Measurements from ENCODE around the gene PRKCI. TPM values are rescaled to one million over a fixed set of nuclear protein-coding genes. Genes with fewer than 3 reads are reported as not detected.

The PRKCI gene
- total RNA-seq, 1 experiment from 2014 or later = 25.2 TPM

GRCh38 chr3:170180908-170181885 is 41.0 kb upstream of the PRKCI start, which contains the start of gene PHC3 (continued):
- TF ChIP-seq, protein P1, sequence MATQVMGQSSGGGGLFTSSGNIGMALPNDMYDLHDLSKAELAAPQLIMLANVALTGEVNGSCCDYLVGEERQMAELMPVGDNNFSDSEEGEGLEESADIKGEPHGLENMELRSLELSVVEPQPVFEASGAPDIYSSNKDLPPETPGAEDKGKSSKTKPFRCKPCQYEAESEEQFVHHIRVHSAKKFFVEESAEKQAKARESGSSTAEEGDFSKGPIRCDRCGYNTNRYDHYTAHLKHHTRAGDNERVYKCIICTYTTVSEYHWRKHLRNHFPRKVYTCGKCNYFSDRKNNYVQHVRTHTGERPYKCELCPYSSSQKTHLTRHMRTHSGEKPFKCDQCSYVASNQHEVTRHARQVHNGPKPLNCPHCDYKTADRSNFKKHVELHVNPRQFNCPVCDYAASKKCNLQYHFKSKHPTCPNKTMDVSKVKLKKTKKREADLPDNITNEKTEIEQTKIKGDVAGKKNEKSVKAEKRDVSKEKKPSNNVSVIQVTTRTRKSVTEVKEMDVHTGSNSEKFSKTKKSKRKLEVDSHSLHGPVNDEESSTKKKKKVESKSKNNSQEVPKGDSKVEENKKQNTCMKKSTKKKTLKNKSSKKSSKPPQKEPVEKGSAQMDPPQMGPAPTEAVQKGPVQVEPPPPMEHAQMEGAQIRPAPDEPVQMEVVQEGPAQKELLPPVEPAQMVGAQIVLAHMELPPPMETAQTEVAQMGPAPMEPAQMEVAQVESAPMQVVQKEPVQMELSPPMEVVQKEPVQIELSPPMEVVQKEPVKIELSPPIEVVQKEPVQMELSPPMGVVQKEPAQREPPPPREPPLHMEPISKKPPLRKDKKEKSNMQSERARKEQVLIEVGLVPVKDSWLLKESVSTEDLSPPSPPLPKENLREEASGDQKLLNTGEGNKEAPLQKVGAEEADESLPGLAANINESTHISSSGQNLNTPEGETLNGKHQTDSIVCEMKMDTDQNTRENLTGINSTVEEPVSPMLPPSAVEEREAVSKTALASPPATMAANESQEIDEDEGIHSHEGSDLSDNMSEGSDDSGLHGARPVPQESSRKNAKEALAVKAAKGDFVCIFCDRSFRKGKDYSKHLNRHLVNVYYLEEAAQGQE (IDR thresholded peaks at IDR 0.05; ENCODE audit: low read depth) = no peak
- TF ChIP-seq FOSL1 (IDR thresholded peaks at IDR 0.05; ENCODE audit: low read depth) (no peak), ZNF274 (IDR thresholded peaks at IDR 0.05; ENCODE audit: low read depth, low read length) (no peak), EZH2 (IDR thresholded peaks at IDR 0.05) (no peak), YY1 (IDR thresholded peaks at IDR 0.05; ENCODE audit: extremely low read depth, insufficient replicate concordance, low read depth, low read length) (peak; percentile 93), EZH2phosphoT487 (IDR thresholded peaks at IDR 0.05; ENCODE audit: borderline replicate concordance) (no peak), SRF (IDR thresholded peaks at IDR 0.05; ENCODE audit: low read depth) (no peak), CEBPB (IDR thresholded peaks at IDR 0.05; ENCODE audit: low read depth) (peak; percentile 82), SP1 (IDR thresholded peaks at IDR 0.05; ENCODE audit: low read depth) (no peak), TCF7L2 (IDR thresholded peaks at IDR 0.05; ENCODE audit: borderline replicate concordance, extremely low read depth, insufficient read depth, insufficient read length) (no peak), SIN3A (IDR thresholded peaks at IDR 0.05; ENCODE audit: low read depth) (peak; percentile 38)
- TF ChIP-seq, protein P2, sequence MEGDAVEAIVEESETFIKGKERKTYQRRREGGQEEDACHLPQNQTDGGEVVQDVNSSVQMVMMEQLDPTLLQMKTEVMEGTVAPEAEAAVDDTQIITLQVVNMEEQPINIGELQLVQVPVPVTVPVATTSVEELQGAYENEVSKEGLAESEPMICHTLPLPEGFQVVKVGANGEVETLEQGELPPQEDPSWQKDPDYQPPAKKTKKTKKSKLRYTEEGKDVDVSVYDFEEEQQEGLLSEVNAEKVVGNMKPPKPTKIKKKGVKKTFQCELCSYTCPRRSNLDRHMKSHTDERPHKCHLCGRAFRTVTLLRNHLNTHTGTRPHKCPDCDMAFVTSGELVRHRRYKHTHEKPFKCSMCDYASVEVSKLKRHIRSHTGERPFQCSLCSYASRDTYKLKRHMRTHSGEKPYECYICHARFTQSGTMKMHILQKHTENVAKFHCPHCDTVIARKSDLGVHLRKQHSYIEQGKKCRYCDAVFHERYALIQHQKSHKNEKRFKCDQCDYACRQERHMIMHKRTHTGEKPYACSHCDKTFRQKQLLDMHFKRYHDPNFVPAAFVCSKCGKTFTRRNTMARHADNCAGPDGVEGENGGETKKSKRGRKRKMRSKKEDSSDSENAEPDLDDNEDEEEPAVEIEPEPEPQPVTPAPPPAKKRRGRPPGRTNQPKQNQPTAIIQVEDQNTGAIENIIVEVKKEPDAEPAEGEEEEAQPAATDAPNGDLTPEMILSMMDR (IDR thresholded peaks at IDR 0.05 in 2 of 3, conservative IDR thresholded peaks at IDR 0.05 in 1 of 3; ENCODE audit: borderline replicate concordance in 1 of 3, insufficient read depth in 1 of 3, low read depth in 2 of 3, low read length in 2 of 3) = no peak
- TF ChIP-seq, protein P3, sequence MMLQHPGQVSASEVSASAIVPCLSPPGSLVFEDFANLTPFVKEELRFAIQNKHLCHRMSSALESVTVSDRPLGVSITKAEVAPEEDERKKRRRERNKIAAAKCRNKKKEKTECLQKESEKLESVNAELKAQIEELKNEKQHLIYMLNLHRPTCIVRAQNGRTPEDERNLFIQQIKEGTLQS (IDR thresholded peaks at IDR 0.05) = no peak

All from HCT116 (cell line).